CD8-positive, alpha-beta memory T cell (primary cell): Measurements from ENCODE around the gene SCN5A. TPM values are rescaled to one million over a fixed set of nuclear protein-coding genes. Genes with fewer than 3 reads are reported as not detected.

Experiments used
- CTCF ChIA-PET: fragments of 350-600 bp; sonication (Branson Sonifier 250); formaldehyde crosslinking; loops from one replicate; lab custom pipeline; 2021; ENCODE audit warnings: antibody characterized with exemption; lab: Charles Lee
- POLR2A ChIA-PET: fragments of 350-600 bp; sonication (Branson Sonifier 250); formaldehyde crosslinking; loops from one replicate; lab custom pipeline; 2021; ENCODE audit warnings: antibody characterized with exemption; lab: Charles Lee
- DNase-seq, 5 donors: peaks; one replicate each; pipeline versions ENCODE4 v3.0.0 to v3.0.0-alpha.2; 2020 to 2022; ENCODE audit warnings: mixed read lengths in 1 of 5
- H3K27ac ChIP-seq: one replicate; pipeline ENCODE4 v1.7.0; 2013; ENCODE audit warnings: low read depth, mild to moderate bottlenecking, low read length, moderate library complexity
- H3K27me3 ChIP-seq: 2 replicates; pipeline ENCODE4 v1.7.0; 2013; ENCODE audit warnings: low read length, mild to moderate bottlenecking; ENCODE audit not compliant: insufficient read depth, poor library complexity, severe bottlenecking
- H3K36me3 ChIP-seq: 2 replicates; pipeline ENCODE4 v1.7.0; 2013; ENCODE audit warnings: mild to moderate bottlenecking, low read length, moderate library complexity; ENCODE audit not compliant: insufficient read depth
- H3K4me1 ChIP-seq: 2 replicates; pipeline ENCODE4 v1.7.0; 2013; ENCODE audit warnings: mild to moderate bottlenecking, low read length, moderate library complexity; ENCODE audit not compliant: insufficient read depth
- H3K4me3 ChIP-seq: 2 replicates; pipeline ENCODE4 v1.7.0; 2013; ENCODE audit warnings: mild to moderate bottlenecking, low read length
- H3K9me3 ChIP-seq: 2 replicates; pipeline ENCODE4 v1.7.0; 2013; ENCODE audit warnings: mild to moderate bottlenecking, low read length
- H3K27ac Mint-ChIP-seq, 8 donors: one replicate each; pipeline ENCODE4 v1.8.0; 2020 to 2021; ENCODE audit warnings: mixed read lengths in 8 of 8, mild to moderate bottlenecking in 6 of 8, inconsistent platforms in 3 of 8, moderate library complexity in 3 of 8
- H3K27me3 Mint-ChIP-seq, 2 donors: one replicate each; pipeline ENCODE4 v1.8.0; 2020 to 2021; ENCODE audit warnings: mixed read lengths in 2 of 2, mild to moderate bottlenecking in 1 of 2, moderate library complexity in 1 of 2
- H3K36me3 Mint-ChIP-seq, 3 donors: one replicate each; pipeline ENCODE4 v1.8.0; 2020 to 2021; ENCODE audit warnings: mixed read lengths in 3 of 3, inconsistent platforms in 1 of 3, mild to moderate bottlenecking in 1 of 3
- H3K4me1 Mint-ChIP-seq, 3 donors: one replicate each; pipeline ENCODE4 v1.8.0; 2020 to 2021; ENCODE audit warnings: mixed read lengths in 3 of 3, inconsistent platforms in 1 of 3, mild to moderate bottlenecking in 1 of 3
- H3K4me3 Mint-ChIP-seq, 7 donors: one replicate each; pipeline ENCODE4 v1.8.0; 2020 to 2021; ENCODE audit warnings: mixed read lengths in 7 of 7, mild to moderate bottlenecking in 6 of 7, moderate library complexity in 4 of 7, inconsistent platforms in 2 of 7
- H3K9me3 Mint-ChIP-seq, 5 donors: one replicate each; pipeline ENCODE4 v1.8.0; 2020 to 2022; ENCODE audit warnings: mixed read lengths in 5 of 5, mild to moderate bottlenecking in 3 of 5, moderate library complexity in 2 of 5, inconsistent platforms in 1 of 5
- polyA plus RNA-seq: library from polyadenylated mRNA; unstranded; fragments of 300-500 nt; fragmentation: Illumina TruSeq; gene quantifications from one replicate; pipeline ENCODE4 v1.2.3, GENCODE V29; 2021
- total RNA-seq, 2 experiments: library from RNA; stranded (reverse); gene quantifications; one replicate each; pipeline ENCODE4 v1.2.3, GENCODE V29; 2021

The SCN5A gene
- total and polyA plus RNA-seq, 3 experiments from 2014 or later = 0.33 to 0.47 TPM; not detected in 1

- H3K36me3 ChIP-seq = no peaks in the 10 kb centered on the region
- no peak for DNase-seq
- no peak overlapping the region for H3K27ac ChIP-seq
- Mint-ChIP-seq H3K27me3 (peaks cover 27 to 41% of the 10 kb centered on the region in 2 donors), H3K4me3 (no peak overlapping the region), H3K4me1 (peaks cover 8 to 11% (median 8%) of the 10 kb centered on the region in 3 donors), H3K9me3 (no peaks in the 10 kb centered on the region), H3K27ac (no peak overlapping the region), H3K36me3 (no peaks in the 10 kb centered on the region)
- ChIA-PET POLR2A (no interaction called here), CTCF (interaction anchor here (1.5 to 7.0 kb wide), 3 partner anchors 9 to 157 kb away, joined by 4 to 79 read pairs (median 29); partner anchors contain the start of gene EXOG)
- H3K4me1 ChIP-seq = peaks cover 13% of the 10 kb centered on the region
- H3K4me3 ChIP-seq = no peak overlapping the region
- peaks cover 20% of the 10 kb centered on the region for H3K27me3 ChIP-seq
- H3K9me3 ChIP-seq = no peaks in the 10 kb centered on the region
Observed at GRCh38 chr3:38652934-38653333, 3.4 kb upstream of the SCN5A start.

GRCh38 chr3:38651153-38651789 lies 1.8 kb upstream of the SCN5A start:
- H3K9me3 Mint-ChIP-seq = no peaks in the 10 kb centered on the region
- H3K27ac Mint-ChIP-seq = peak overlapping the region in 1 of 8 donors; percentile 15
- Histone ChIP-seq H3K27ac (no peak overlapping the region), H3K36me3 (no peaks in the 10 kb centered on the region), H3K27me3 (peaks cover 25% of the 10 kb centered on the region), H3K4me3 (no peak overlapping the region), H3K9me3 (no peaks in the 10 kb centered on the region), H3K4me1 (peaks cover 13% of the 10 kb centered on the region)
- H3K36me3 Mint-ChIP-seq = no peaks in the 10 kb centered on the region
- CTCF ChIA-PET = interaction anchor here (0.7 to 7.0 kb wide), 15 partner anchors 9 to 296 kb away, joined by 3 to 79 read pairs (median 4); partner anchors contain the start of gene EXOG
- POLR2A ChIA-PET = no interaction called here
- DNase-seq = peak; percentile 42 to 79 (median 54)
- peaks cover 16 to 26% of the 10 kb centered on the region in 2 donors for H3K27me3 Mint-ChIP-seq
- H3K4me1 Mint-ChIP-seq = peaks cover 8 to 11% (median 8%) of the 10 kb centered on the region in 3 donors
- peak overlapping the region in 3 of 7 donors; percentile 34 to 71 (median 59) for H3K4me3 Mint-ChIP-seq

GRCh38 chr3:38650248-38650951 lies 913 bp upstream of the SCN5A start:
- Mint-ChIP-seq H3K27me3 (peaks cover 14 to 18% of the 10 kb centered on the region in 2 donors), H3K9me3 (no peaks in the 10 kb centered on the region), H3K27ac (no peak overlapping the region), H3K36me3 (no peaks in the 10 kb centered on the region), H3K4me1 (peaks cover 4 to 6% (median 5%) of the 10 kb centered on the region in 3 donors), H3K4me3 (no peak overlapping the region)
- Histone ChIP-seq H3K27ac (no peak overlapping the region), H3K4me1 (peaks cover 13% of the 10 kb centered on the region), H3K9me3 (no peaks in the 10 kb centered on the region), H3K36me3 (no peaks in the 10 kb centered on the region), H3K4me3 (peak overlapping the region; percentile 46), H3K27me3 (peaks cover 25% of the 10 kb centered on the region)
- ChIA-PET CTCF (interaction anchor here (0.7 to 7.0 kb wide), 10 partner anchors 9 to 296 kb away, joined by 3 to 79 read pairs (median 4); partner anchors contain the start of gene EXOG), POLR2A (no interaction called here)
- peak in 1 of 5 donors; percentile 29 for DNase-seq

GRCh38 chr3:38648659-38649499 lies 608 bp downstream of the SCN5A start:
- no peaks in the 10 kb centered on the region for H3K9me3 Mint-ChIP-seq
- H3K27ac ChIP-seq = no peak overlapping the region
- no peaks in the 10 kb centered on the region for H3K36me3 Mint-ChIP-seq
- H3K4me1 ChIP-seq = peaks cover 13% of the 10 kb centered on the region
- peak overlapping the region in 2 of 8 donors; percentile 48 to 76 for H3K27ac Mint-ChIP-seq
- CTCF ChIA-PET = no interaction called here
- H3K4me3 Mint-ChIP-seq = peak overlapping the region; percentile 70 to 85 (median 74)
- peak overlapping the region; percentile 6 for H3K4me3 ChIP-seq
- no peaks in the 10 kb centered on the region for H3K36me3 ChIP-seq
- POLR2A ChIA-PET = no interaction called here
- H3K4me1 Mint-ChIP-seq = peaks cover 4 to 6% (median 5%) of the 10 kb centered on the region in 3 donors
- H3K27me3 ChIP-seq = peaks cover 25% of the 10 kb centered on the region
- no peaks in the 10 kb centered on the region for H3K9me3 ChIP-seq
- peaks cover 17 to 20% of the 10 kb centered on the region in 2 donors for H3K27me3 Mint-ChIP-seq
- peak in 1 of 5 donors; percentile 4 for DNase-seq

- Mint-ChIP-seq H3K4me3 (peak overlapping the region; percentile 49 to 80 (median 73)), H3K36me3 (no peaks in the 10 kb centered on the region), H3K9me3 (no peaks in the 10 kb centered on the region), H3K27me3 (peaks cover 12 to 20% of the 10 kb centered on the region in 2 donors), H3K4me1 (peaks cover 4 to 6% (median 5%) of the 10 kb centered on the region in 3 donors), H3K27ac (peak overlapping the region in 1 of 8 donors; percentile 48)
- Histone ChIP-seq H3K36me3 (no peaks in the 10 kb centered on the region), H3K27ac (no peak overlapping the region), H3K27me3 (peaks cover 25% of the 10 kb centered on the region), H3K4me1 (peaks cover 13% of the 10 kb centered on the region), H3K9me3 (no peaks in the 10 kb centered on the region), H3K4me3 (no peak overlapping the region)
- ChIA-PET POLR2A (no interaction called here), CTCF (interaction anchor here (0.8 to 2.3 kb wide), 5 partner anchors 11 to 163 kb away, joined by 3 to 10 read pairs (median 5); partner anchors contain the start of gene EXOG)
- no peak for DNase-seq
Observed at GRCh38 chr3:38648024-38648658, 1.3 kb downstream of the SCN5A start.

GRCh38 chr3:38647217-38647970 lies 2.1 kb downstream of the SCN5A start:
- Histone ChIP-seq H3K27ac (no peak overlapping the region), H3K4me3 (no peak overlapping the region), H3K36me3 (no peaks in the 10 kb centered on the region), H3K4me1 (peaks cover 13% of the 10 kb centered on the region), H3K9me3 (no peaks in the 10 kb centered on the region), H3K27me3 (peaks cover 25% of the 10 kb centered on the region)
- ChIA-PET CTCF (interaction anchor here (0.8 to 2.3 kb wide), 6 partner anchors 8 to 162 kb away, joined by 3 to 10 read pairs (median 5); partner anchors contain the start of gene EXOG), POLR2A (interaction anchor here (0.6 kb wide), 1 partner anchor 130 kb away, joined by 3 read pairs; no protein-coding TSS in a partner anchor)
- peaks cover 7 to 22% of the 10 kb centered on the region in 2 donors for H3K27me3 Mint-ChIP-seq
- H3K4me1 Mint-ChIP-seq = peaks cover 4 to 6% (median 5%) of the 10 kb centered on the region in 3 donors
- no peak overlapping the region for H3K27ac Mint-ChIP-seq
- no peaks in the 10 kb centered on the region for H3K36me3 Mint-ChIP-seq
- no peak for DNase-seq
- no peaks in the 10 kb centered on the region for H3K9me3 Mint-ChIP-seq
- H3K4me3 Mint-ChIP-seq = no peak overlapping the region
